GM19035 (cell line): ENCODE results near the gene UGDH.
"Not testable (repeated sequence)": the region's sequence is repeated elsewhere in the genome, so short reads cannot be mapped to it uniquely, and the experiment has no call there.

ENCODE experiments used
- ATAC-seq: cut with Tn5 transposase; IDR thresholded peaks from one replicate; pipeline ENCODE4 v1.9.1; 2021; ENCODE audit not compliant: unreplicated experiment

Gene UGDH

GRCh38 chr4:39527296-39528060 lies at the start of gene UGDH:
Gene UGDH, minus strand, starts transcription at chr4:39527439. Its CDS starts 5,927 bp downstream, at chr4:39521512.
- ATAC-seq = peak; percentile 96

- ATAC-seq = no peak
Measured at GRCh38 chr4:39574946-39575345, 47.7 kb upstream of the UGDH start.

DNA sequence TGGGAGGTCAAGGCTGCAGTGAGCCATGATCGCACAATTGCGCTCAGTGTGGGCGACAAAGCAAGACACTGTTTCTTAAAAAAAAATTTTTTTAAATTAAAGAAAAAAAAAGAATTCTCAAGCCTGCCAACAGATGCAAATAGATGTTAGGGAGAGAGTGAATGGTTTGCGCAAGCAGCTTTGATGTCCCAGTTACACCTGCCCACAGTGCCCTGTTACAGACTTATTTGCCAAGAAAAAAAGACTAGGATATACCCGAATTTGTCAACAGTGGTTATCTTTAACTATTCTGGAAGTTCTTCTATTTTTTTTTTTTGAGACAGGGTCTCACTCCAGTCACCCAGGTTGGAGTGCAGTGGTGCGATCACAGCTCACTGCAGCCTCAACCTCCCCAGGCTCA lies 44.3 kb upstream of the UGDH start:
- ATAC-seq = no peak

GRCh38 chr4:39571054-39571453 lies 43.8 kb upstream of the UGDH start:
- ATAC-seq = no peak

DNA sequence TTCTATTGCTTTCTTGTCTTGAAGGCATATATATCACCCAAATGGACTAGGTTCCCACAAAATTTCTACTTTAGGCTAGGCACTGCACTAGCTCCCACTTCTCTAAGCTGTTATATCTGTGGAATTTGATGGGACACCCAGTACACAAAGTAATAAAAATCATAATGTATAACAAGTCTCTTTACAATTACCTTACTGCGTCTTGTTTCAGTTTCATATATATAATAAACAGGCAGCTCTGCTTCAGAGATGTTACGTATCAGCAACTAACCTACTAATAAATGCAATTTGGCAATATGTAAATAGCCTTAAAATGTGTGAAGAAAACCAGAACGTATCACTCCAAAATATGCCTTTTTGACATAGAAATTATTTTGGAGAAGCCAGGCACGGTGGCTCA lies 42.0 kb upstream of the UGDH start:
- no peak for ATAC-seq

GRCh38 chr4:39568805-39569204 lies 41.6 kb upstream of the UGDH start:
- no peak for ATAC-seq

GRCh38 chr4:39565878-39566600 lies 38.8 kb upstream of the UGDH start:
- ATAC-seq = no peak

DNA sequence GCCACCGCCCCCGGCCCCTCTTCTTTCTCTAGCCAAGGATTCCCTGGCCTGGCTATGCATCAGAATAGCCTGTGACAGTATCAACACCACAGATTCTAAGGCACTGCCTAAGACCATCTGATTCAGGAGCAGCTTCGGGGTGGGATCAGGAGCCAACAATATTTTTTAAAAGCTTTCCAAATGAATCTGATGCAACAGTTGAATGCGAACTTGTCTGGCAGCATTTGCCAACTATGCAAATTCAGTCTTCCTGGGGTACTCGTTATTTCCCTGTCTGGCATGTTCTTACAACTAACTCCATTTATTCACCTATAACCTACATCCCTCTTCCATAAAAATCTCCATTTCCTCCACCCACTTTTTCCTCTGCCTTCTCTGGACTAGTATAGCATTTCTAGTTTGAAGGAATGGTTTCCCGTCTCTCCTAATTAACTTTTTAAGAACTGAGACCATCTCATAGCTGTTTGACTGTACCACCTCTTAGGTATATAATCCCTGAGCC lies 36.2 kb upstream of the UGDH start:
- ATAC-seq = no peak

DNA sequence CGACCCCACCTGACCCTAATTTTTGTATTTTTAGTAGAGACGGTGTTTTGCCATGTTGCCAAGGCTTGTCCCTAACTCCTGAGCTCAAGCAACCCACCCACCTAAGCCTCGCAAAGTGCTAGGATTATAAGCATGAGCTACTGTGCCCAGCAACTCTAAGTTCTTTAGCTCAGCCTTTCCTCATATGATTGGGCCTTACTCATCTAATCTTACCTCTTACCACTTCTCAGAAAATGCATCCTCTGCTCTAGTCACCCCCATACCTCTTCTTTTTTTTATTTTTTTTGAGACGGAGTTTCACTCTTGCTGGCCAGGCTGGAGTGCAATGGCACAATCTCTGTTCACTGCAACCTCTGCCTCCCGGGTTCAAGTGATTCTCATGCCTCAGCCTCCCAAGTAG lies 35.6 kb upstream of the UGDH start:
- no peak for ATAC-seq

GRCh38 chr4:39559626-39560025 lies 32.4 kb upstream of the UGDH start:
- ATAC-seq = no peak

DNA sequence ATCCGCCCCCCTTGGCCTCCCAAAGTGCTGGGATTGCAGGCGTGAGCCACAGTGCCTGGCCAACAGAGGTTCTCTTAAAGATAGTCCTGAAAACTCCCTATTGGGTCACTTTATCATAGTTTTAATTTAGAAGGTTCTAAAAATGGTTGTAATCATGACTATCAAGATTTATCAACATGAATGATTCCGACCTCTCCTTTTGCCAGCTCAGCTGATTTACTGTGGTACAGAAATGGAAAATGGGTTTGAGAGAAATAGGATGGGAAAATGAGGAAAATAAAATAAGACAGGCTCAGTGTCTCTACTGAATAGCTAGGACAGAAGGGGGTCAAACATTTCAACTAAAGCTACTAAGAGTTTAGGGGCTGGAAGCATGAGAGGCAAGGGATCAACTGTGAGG lies 28.2 kb upstream of the UGDH start:
- ATAC-seq = no peak

DNA sequence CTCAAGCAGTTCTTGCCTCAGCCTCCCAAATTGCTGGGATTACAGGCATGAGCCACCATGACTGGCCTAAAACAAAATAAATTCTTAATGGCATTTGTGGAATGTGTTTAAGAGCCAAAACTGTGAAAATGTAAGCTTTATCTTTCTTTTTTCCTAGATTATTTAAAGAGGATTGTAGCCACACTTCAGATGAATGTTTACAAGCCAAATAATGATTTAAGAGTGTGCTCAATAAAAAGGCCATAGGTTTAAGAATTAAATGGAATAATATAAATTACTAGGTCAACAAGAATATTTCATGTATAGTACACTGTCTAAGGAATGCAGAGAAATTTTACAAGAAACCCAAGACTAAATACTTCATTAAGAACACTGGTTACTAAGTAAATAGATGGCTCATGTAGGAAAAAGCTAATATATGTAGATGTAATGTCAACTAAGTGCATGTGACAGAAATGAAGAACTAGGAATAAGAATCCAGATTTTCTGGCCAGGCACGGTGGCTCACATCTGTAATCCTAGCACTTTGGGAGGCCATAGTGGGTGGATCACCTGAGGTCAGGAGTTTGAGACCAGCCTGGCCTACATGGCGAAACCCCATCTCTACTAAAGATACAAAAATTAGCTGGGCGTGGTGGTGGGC lies 21.3 kb upstream of the UGDH start:
- ATAC-seq = no peak

GRCh38 chr4:39544580-39545315 lies 17.5 kb upstream of the UGDH start:
- ATAC-seq = no peak

DNA sequence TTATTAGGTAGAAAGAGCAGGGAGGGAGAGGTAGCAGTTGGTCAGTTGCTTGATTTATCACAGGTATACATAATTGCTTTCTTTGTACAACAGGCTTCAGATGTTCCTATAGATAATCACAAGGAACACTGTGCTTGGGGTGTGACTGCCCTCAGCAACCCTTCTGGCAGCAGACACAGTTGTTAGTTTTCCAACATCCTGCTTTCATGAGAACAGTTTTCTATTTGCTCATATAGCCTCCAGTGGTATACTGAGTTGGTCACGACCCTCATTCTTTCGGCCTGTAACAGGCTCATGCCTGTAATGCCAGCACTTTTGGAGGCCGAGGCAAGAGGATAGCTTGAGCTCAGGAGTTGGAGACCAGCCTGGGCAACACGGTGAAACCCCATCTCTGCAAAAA lies 16.8 kb upstream of the UGDH start:
- ATAC-seq = not testable (repeated sequence)

GRCh38 chr4:39543034-39543433 lies 15.8 kb upstream of the UGDH start:
- no peak for ATAC-seq

DNA sequence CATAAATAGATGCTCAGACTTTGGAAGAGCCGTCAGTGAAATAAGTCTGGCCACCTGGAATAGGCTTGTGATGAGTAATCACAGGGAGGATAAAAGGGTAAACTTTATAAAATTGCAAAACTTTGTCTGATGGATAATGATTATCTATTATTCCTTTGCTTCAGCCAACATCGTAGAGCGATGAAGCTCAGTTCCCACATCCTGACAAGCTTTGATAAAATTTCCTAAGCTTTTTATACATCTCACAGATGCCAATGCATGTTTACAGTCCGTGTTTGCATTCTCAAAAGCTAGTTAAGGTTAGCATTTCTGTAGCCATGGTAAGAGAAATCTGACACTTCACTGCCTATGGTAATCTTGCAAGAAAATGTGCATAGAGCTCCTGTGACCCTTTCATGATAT lies 15.4 kb upstream of the UGDH start:
- no peak for ATAC-seq

- ATAC-seq = no peak
Measured at GRCh38 chr4:39541987-39542610, 14.9 kb upstream of the UGDH start.

DNA sequence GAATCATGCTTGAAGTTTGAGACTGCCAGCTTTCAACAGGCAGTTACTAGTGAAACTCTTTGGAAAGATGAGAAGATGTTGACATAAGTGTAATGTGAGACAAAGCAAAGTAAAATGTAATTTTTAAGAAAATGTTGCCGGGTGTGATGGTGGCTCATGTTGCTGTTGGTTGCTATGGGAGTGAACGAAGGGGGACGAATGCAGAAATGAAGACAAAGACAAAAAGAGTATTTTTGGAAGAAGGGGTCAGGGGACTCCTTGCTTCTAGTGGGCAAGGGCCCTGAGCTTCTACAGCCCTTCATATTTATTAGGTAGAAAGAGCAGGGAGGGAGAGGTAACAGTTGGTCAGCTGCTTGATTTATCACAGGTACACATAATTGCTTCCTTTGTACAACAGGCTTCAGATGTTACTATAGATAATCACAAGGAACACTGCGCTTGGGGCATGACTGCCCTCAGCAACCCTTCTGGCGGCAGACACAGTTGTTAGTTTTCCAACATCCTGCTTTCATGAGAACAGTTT lies 11.9 kb upstream of the UGDH start:
- no peak for ATAC-seq

DNA sequence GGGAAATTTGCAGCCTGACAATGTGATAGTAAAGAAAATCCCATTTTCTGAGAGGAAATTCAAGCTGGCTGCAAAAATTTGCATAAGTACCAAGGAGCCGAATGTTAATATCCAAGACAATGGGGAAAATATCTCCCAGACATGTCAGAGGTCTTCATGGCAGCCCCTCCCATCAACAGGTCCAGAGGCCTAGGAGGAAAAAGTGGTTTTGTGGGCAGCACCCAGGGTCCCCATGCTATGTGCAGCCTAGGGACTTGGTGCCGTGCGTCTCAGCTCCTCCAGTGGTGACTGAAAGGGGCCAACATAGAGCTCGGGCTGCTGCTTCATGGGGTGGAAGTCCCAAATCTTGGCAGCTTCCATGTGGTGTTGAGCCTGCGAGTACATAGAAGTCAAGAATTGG lies 6.3 kb upstream of the UGDH start:
- no peak for ATAC-seq

DNA sequence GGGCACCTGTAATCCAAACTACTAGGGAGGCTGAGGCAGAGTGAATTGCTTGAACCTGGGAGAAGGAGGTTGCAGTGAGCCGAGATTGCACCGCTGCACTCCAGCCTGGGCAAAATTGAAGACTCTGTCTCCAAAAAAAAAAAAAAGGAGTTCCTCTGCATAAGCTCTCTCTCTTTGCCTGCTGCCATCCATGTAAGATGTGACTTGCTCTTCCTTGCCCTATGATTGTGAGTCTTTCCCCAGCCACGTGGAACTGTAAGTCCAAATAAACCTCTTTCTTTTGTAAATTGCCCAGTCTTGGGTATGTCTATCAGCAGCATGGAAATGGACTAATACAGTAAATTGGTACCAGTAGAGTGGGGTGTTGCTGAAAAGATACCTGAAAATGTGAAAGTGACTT lies 5.0 kb upstream of the UGDH start:
- not testable (repeated sequence) for ATAC-seq
